NCI-H1092 treated with DMSO at 0.1 percent for 48 hours (cell line): ENCODE data around the gene NCOA5.
A peak's percentile ranks its signal among the peaks of the same experiment; 100 is the strongest.

ENCODE experiments used
- DNase-seq: peaks from one replicate; lab custom pipeline; 2025; lab: John Stamatoyannopoulos, UW

NCOA5 gene

GRCh38 chr20:46060301-46060881, 29.4 kb downstream of the NCOA5 start:
- no peak for DNase-seq

- no peak for DNase-seq
Observed at GRCh38 chr20:46058599-46059281, 31.0 kb downstream of the NCOA5 start.

- DNase-seq = no peak
Observed at GRCh38 chr20:46057856-46058598, 31.7 kb downstream of the NCOA5 start.

- no peak for DNase-seq
Observed at GRCh38 chr20:46056970-46057855, 32.5 kb downstream of the NCOA5 start.

- no peak for DNase-seq
Observed at GRCh38 chr20:46056027-46056833, 33.5 kb downstream of the NCOA5 start.

GRCh38 chr20:46055269-46055668, 34.5 kb downstream of the NCOA5 start:
- DNase-seq = no peak

GRCh38 chr20:46054606-46055005, 35.2 kb downstream of the NCOA5 start:
- no peak for DNase-seq

- no peak for DNase-seq
Observed at GRCh38 chr20:46053416-46053815, 36.3 kb downstream of the NCOA5 start.

GRCh38 chr20:46051556-46052308, 38.0 kb downstream of the NCOA5 start:
- DNase-seq = peak; percentile 58

GRCh38 chr20:46050885-46051284, 38.9 kb downstream of the NCOA5 start:
- DNase-seq = no peak

- no peak for DNase-seq
Observed at GRCh38 chr20:46050444-46050843, 39.3 kb downstream of the NCOA5 start.

- no peak for DNase-seq
Observed at GRCh38 chr20:46049815-46050214, 39.9 kb downstream of the NCOA5 start.

GRCh38 chr20:46049190-46049589, 40.6 kb downstream of the NCOA5 start:
- DNase-seq = no peak

- no peak for DNase-seq
Observed at GRCh38 chr20:46047821-46048220, 41.9 kb downstream of the NCOA5 start.

- DNase-seq = no peak
Observed at GRCh38 chr20:46046588-46047310, 43.0 kb downstream of the NCOA5 start.

GRCh38 chr20:46044896-46045295, 44.9 kb downstream of the NCOA5 start:
- DNase-seq = no peak

GRCh38 chr20:46043556-46043955, 46.2 kb downstream of the NCOA5 start:
- DNase-seq = no peak

GRCh38 chr20:46040902-46041535, 48.7 kb downstream of the NCOA5 start:
- no peak for DNase-seq

- no peak for DNase-seq
Observed at GRCh38 chr20:46037036-46037435, 52.7 kb downstream of the NCOA5 start.
